GM03348 (cell line): ENCODE data around the gene GRIA4.
A peak's percentile ranks its signal among the peaks of the same experiment; 100 is the strongest.

Experiments used
- DNase-seq: peaks from one replicate; pipeline ENCODE4 v3.0.0; 2012; ENCODE audit warnings: low spot score

GRIA4 gene

GRCh38 chr11:105639527-105639926, 29.7 kb downstream of the GRIA4 start:
- DNase-seq, result no peak

DNA sequence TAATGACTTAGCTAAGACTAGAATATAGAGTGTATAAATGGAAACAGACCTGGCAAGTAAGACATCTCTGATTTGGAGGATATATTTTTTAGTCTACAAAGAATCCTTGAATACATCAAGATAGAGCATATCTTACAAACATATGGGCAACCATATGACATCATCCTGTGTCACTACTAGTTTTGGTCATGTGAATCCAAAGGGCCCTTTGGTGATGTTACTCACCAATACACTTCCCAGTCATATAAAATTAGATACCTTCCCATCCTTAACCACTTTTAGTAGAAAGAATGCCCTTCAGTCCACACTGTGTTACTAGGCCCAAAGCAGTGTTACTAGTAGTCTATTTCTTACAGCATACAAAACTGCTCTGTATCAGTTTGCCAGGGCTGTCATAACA, 31.6 kb downstream of the GRIA4 start:
- DNase-seq, result no peak

GRCh38 chr11:105642870-105643269, 33.0 kb downstream of the GRIA4 start:
- no peak for DNase-seq

DNA sequence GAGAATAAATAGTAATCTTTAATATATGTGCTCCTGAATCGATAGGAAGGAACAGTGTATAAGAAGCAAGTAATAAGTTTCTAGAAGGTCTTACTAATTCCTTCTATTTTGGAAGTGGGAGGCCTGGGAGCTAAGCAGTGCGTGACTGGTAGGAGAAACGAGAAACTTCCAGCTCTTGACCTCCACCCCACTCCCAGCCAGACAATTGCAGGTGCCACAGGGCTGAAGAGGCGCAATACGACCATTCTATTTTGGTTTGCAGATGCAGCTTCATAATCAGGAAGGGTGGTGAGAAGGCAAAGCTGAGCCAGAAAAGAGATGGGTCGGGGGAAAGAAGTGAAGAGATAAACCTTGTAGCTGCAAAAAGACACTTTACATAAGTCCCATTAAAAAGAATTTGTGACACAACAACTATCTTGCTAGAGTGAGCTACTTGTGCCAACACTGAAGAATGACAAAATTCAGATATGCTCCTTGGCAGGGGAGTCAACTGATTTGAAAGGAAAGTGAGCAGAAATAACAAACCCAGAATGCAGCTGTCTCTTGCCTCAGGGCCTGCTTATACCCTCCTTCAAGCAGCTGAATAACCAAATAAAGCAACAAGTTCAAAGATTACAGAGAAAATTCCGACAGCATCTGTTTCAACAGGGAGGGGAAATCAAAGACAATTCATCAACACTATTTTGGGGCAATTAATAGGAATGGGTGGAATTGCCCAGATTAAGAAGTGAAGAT, 35.1 kb downstream of the GRIA4 start:
- DNase-seq, result no peak

GRCh38 chr11:105647780-105648179, 37.9 kb downstream of the GRIA4 start:
- no peak for DNase-seq

- no peak for DNase-seq
Measured at GRCh38 chr11:105648762-105649161, 38.9 kb downstream of the GRIA4 start.

- no peak for DNase-seq
Measured at GRCh38 chr11:105665281-105665680, 55.4 kb downstream of the GRIA4 start.

DNA sequence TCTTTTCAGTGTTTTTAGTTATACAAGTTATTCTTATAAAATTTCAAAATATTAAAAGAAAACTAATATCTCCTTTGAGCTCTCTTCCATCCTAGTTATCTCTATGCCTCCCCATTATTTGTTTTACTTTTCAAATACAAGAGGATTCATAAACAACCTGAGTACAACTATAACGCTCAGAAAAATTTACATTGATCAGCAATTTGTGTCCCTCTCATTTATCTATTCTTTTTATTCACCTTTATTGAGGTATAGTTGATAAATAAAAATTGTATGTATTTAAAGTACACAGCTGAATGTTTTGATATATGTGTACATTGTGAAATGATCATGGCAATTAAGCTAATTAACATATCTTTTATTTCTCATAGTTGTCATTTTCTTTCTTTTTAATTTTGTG, 57.6 kb downstream of the GRIA4 start:
- DNase-seq, result no peak

DNA sequence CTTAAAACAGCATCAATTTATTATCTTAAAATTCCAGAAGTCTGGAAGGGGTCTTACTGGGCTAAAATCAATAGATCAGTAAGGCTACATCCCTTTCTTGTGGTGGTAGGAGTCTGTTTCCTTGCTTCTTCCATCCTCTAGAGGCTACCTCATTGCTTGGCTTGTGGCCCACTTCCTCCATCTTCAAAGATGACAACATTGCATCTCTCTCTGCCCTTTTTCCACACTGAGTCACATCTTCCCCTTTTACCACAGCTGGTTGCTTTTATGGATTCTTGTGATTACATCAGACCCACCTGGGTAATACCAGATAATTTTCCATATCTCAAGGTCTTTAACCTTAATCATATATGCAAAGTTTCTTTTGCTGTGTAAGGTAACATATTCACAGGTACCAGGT, 60.9 kb downstream of the GRIA4 start:
- DNase-seq, result no peak

GRCh38 chr11:105673089-105673488, 63.2 kb downstream of the GRIA4 start:
- DNase-seq, result peak; percentile 8

GRCh38 chr11:105689631-105690030, 79.8 kb downstream of the GRIA4 start:
- DNase-seq, result no peak

DNA sequence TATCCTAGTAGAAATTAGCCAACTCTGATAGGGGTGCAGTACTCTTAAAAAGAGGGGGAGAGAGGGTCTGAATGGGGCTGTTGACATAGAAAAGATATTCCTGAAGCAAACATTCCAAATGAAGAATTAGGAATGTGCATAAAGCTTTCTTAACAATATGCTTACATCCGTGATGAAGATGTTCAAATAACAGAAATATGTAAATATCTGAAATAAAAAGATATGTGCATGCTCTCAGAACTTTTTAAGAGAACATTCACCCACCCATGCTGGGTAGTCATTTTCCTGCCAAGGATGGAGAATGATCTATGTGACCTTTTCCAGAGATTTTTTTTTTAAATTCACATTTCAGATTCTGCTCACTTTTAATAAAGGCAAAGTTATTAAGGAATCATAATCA, 80.6 kb downstream of the GRIA4 start:
- DNase-seq, result no peak

- no peak for DNase-seq
Measured at GRCh38 chr11:105693075-105693759, 83.3 kb downstream of the GRIA4 start.

- DNase-seq, result no peak
Measured at GRCh38 chr11:105696000-105696399, 86.1 kb downstream of the GRIA4 start.

DNA sequence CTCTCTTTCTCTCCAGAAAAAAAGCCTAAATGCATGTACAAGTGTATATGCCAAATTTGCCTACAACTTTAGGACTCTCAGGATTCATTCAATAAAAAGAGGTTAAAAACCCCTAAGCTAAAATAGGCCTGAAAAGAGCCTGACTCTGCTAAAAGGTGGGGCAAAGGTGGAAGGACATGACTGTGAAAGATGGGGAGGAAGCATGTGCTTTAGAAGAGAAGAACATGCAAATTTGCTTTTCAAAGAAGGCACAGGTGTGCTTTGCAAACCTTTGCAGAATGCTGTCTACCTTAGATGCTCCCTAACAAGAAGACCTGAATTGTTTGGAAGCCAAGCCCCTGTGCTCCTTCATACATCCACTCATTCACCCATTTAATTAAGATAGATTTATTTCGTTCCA, 87.4 kb downstream of the GRIA4 start:
- no peak for DNase-seq

DNA sequence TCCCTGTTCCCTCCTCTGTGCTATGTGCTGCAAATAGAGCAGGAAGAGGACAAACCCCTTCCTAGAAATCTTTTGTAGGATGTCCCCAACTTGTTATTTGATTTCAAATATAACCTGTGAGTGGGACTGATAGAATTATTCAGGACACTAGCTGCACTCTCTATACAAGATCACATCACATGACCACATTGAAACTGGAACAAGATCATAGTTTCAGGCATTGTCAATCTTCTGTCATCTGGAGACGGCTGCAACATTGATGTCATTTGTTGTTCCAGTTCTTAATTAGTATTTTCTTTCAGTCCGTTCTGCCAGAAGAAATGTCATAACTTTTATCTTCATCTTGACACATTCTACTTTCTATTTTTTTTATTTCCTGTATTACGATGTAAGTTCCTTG, 89.3 kb downstream of the GRIA4 start:
- no peak for DNase-seq

GRCh38 chr11:105700271-105700670, 90.4 kb downstream of the GRIA4 start:
- DNase-seq, result no peak

- no peak for DNase-seq
Measured at GRCh38 chr11:105701098-105701497, 91.2 kb downstream of the GRIA4 start.

- DNase-seq, result no peak
Measured at GRCh38 chr11:105705786-105706530, 96.1 kb downstream of the GRIA4 start.

DNA sequence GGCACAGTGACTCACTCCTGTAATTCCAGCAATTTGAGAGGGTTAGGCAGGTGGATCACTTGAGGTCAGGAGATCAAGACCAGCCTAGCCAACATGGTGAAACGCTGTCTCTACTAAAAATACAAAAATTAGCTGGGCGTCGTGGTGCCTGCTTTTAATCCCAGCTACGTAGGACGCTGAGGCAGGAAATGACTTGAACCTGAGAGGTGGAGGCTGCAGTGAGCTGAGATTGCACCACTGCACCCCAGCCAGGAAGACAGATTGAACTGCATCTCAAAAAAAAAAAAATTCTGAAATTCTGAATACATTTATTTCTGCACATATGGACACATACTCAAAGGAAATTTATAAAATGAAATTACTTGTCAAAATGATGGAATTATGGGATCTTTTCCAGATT, 103.2 kb downstream of the GRIA4 start:
- no peak for DNase-seq

DNA sequence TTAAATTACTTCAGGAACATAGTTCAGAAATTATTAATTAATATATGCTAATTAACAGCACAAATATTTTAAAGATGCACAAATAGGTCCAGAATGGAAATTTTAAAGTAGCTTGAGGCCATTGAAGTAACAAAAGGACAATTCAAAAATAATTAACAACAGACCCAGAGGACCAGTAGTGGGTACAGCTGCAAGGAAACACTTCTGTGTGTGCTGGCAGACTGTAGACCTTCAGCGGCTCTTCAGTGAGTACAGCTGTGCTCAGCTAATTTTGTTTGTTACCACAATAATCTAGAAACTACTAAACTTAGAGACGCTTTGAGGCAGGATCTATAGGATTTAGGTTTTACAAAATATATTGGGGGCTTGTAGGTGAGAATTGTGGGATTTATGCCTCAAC, 103.8 kb downstream of the GRIA4 start:
- DNase-seq, result no peak

DNA sequence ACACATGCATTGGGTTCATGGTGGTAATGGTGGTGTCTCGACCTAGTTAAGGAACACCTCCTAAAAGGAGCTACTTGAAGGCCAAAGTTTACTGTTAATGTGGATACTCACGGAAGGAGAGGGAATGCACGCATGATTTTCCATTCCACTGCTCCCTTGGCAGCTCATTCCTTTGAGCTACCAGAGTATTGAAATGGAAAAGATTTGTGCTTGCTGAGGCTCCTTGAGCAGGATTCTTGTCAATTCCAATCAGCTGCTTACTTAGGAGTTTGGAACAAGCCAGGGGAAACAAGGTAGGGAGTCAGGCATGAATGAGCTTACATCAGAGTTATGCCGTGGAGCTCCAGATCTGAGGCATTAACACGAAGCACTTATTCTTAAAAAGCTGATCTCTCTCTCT, 108.8 kb downstream of the GRIA4 start:
- DNase-seq, result no peak
